Measurements from ENCODE around the gene DHRS1.
"Not testable (repeated sequence)": the region's sequence is repeated elsewhere in the genome, so short reads cannot be mapped to it uniquely, and the experiment has no call there.

Gene DHRS1

DNA sequence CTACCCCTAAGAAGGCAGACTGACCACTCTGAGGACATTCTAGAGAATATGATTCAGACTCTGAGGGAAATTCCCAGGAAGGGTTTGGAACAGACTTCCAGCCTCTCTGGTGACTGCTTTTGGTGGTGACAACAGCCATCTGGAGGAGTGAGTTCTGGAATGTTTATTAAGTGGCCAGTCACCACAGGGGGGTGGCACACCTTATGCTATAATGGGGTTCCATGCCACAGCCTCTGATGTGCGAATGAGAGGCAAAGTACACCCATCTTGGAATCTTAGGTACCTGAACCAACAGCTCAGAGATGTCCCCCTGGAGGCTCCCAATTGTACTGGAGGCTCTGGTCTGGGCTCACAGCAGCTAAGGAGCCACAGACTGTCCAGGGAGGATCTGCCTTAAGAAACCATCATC lies 47.7 kb downstream of the DHRS1 start:
- DNase-seq (ENCODE audit: low read depth in 2 of 2, low spot score in 1 of 2): no peak

DNA sequence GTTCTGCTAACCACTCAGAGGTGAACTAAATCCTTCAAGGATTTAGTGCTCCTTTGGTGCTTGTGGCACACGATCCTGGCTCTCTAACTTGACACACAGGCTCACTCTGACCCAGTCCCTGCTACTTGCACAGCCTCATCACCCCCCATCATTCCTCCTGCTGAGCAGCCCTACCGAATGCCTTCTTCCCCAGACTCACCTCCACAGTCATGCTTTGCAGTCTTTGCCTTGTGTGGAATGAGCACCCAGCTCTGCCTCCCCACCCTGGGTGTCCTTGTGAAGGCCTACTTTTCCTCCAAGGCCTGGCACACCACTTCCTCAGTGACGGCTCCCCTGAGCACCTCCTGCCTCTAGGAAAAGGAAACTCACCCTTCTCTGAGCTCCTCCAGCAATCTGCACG lies 49.2 kb downstream of the DHRS1 start:
- DNase-seq (ENCODE audit: low read depth in 2 of 2, low spot score in 1 of 2): no peak

DNA sequence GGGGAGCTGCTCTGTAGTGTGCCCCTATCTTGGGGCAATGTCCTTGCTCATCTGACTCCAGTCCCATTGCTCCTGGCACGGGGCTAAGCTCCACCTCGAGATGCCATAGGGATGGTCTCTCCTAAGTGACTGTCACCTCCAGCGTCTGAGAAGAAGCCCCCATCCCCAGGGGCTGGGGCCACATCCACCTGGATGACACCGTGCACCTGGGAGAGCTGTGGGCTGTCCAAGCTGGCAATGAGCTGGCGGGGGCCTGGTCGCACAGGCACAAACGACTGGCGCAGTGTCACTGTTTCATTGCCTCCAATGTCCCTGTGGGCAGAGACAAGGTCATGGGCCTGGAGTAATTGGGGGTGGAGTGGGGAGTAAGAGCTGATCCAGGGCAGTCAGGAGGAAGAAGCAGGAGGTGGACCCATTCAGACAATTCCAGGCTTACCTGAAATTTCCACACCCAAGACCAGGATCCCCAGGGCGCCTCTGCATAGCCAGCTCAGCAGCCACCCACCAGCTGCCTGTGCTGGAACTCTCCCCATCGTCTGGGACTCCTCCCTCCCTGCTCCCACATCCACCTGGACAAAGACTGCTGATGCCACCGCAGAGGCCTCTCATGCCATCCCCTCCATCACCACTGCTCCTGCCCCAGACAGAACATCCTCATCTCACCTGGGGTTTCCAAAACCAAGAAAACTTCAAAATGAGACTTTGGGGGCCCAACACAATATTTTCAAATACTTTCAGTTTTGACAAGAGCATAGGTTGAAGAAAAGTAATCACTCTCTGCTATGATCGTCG lies 50.2 kb downstream of the DHRS1 start:
- DNase-seq (ENCODE audit: low read depth in 2 of 2, low spot score in 1 of 2): no peak

DNA sequence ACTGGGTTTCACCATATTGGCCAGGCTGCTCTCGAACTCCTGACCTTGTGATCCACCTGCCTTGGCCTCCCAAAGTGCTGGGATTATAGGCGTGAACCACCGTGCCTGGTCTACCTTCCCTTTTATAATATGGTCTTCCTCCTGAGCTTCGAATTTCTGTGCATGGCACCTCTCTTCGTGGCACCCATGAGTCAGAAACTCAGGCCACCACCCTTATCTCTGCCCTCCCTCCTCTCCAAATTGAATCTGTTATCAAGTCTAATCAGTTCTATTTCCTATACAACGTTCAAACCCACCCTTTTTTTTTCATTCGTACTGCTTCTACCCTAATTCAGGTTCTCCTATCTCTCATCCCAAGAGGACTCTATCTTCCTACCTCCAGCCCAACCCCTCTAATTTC lies 52.2 kb downstream of the DHRS1 start:
- DNase-seq (ENCODE audit: low read depth in 2 of 2, low spot score in 1 of 2): no peak

DNA sequence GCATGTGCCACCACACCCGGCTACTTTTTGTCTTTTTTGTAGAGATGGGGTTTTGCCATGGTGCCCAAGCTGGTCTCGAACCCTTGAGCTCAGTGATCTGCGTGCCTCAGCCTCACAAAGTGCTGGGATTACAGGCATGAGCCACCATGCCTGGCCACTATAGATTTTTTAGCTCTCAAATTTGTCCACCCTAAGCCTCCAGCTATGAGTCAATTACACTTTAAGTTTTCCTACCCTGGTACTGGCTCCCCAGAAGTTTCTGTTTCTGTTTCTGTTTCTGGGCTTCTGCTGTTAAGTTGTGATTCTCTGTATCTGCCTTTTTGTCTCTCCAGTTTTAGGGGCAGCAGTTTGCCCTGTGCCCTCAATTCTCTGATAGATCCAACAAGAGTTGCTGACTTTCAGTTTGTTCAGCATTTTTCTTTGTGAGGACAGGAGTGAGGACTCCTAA lies 52.8 kb downstream of the DHRS1 start:
- no peak for DNase-seq (ENCODE audit: low read depth in 2 of 2, low spot score in 1 of 2)

DNA sequence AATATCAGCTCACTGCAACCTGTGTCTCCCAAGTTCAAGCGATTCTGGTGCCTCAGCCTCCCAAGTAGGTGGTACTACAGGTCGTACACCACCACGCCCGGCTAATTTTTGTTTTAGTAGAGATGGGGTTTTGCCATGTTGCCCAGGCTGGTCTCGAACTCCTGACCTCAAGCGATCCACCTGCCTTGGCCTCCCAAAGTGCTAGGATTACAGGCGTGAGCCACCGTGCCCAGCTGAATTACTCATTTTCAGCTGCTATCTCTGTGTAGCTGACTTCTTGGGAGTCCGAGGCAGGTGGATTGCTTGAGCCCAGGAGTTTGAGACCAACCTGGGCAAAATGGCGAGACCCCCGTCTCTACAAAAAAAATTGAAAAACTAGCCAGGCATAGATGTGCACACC lies 54.2 kb downstream of the DHRS1 start:
- DNase-seq (ENCODE audit: low read depth in 2 of 2, low spot score in 1 of 2): not testable (repeated sequence)

DNA sequence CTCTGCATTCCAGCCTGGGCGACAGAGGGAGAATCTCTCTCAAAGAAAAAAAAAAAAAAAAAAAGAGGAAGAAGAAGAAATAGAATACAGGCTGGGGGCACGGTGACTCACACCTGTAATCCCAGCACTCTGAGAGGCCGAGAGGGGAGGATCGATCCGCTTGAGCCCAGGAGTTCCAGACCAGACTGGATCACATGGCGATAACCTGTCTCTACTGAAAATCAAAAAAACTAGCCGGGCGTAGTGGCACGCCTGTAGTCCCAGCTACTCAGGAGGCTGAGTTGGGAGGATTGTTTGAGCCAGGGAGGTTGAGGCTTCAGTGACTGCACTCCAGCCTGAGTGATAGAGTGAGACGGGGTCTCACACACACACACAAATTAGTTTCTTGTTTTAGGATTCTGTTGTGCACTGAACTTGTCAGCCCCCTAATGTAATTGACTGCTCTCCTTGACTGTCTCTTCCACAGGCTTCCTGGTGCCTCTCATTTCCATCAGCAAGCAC lies 56.2 kb downstream of the DHRS1 start:
- DNase-seq (ENCODE audit: low read depth in 2 of 2, low spot score in 1 of 2): no peak

DNA sequence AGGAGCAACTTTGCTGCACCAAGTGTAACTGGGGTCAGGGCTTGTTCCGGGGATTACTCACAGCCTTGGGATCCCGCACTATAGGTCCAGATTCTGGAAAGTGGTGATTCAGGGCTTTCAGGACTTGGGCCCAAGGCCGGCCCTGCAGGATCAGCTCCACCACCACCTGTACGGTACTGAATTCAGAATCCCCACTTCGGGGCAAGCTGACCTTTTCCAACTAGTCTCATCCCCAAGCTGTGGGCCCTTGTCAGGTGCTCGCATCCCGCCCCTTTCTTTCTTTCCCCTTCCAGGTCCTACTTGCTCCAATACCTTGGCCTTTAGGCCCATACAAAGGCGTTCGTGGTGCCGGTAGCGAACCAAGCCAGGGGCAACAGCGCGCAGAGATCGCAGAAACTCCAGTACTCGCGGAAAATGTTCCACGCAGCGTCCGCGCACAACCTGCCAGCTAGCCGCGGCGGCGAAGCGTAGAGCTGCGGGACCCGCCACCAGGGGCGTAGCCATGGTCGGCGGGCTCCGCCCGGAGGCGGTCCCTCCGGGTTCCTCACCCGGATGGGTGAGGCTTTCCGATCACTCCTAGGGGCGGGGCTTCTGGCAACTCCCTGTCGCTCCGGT lies 57.6 kb downstream of the DHRS1 start:
- peak; percentile 80 to 86 for DNase-seq (ENCODE audit: low read depth in 2 of 2, low spot score in 1 of 2)
